Measurements from ENCODE around the gene CRK. TPM values are rescaled to one million over a fixed set of nuclear protein-coding genes. Genes with fewer than 3 reads are reported as not detected.

CRK gene
- 10 to 100 TPM; 36.0 to 49.8 TPM for total RNA-seq

- Histone ChIP-seq H3K27me3 (no peaks in the 10 kb centered on the region), H3K4me1 (peaks cover 3 to 55% of the 10 kb centered on the region in 2 donors), H3K27ac (peak within 1 kb of the TSS; percentile 97 to 99), H3K4me3 (peak within 1 kb of the TSS; percentile 81 to 99), H3K9me3 (no peaks in the 10 kb centered on the region), H3K36me3 (no peaks in the 10 kb centered on the region)
- peak; percentile 96 for DNase-seq (ENCODE audit: low spot score)
- peak in 1 of 2 donors; percentile 47 for TF ChIP-seq CTCF (IDR thresholded peaks at IDR 0.05)
Measured at GRCh38 chr17:1455797-1456599, at the start of gene CRK. Gene CRK, minus strand, starts transcription at chr17:1456232. Its CDS starts 115 bp downstream, at chr17:1456117.

GRCh38 chr17:1505586-1505985, 49.6 kb upstream of the CRK start:
- Histone ChIP-seq H3K27me3 (no peaks in the 10 kb centered on the region), H3K36me3 (peaks cover 30% of the 10 kb centered on the region), H3K9me3 (no peaks in the 10 kb centered on the region), H3K4me3 (no peak overlapping the region), H3K4me1 (peaks cover 0 to 65% of the 10 kb centered on the region in 2 donors), H3K27ac (peak overlapping the region; percentile 81 to 84)
- TF ChIP-seq CTCF (IDR thresholded peaks at IDR 0.05): no peak
- DNase-seq (ENCODE audit: low spot score): no peak

- Histone ChIP-seq H3K27me3 (no peaks in the 10 kb centered on the region), H3K9me3 (no peaks in the 10 kb centered on the region), H3K4me3 (no peak overlapping the region), H3K36me3 (peaks cover 30% of the 10 kb centered on the region), H3K27ac (peak overlapping the region; percentile 81 to 84), H3K4me1 (peaks cover 0 to 61% of the 10 kb centered on the region in 2 donors)
- no peak for TF ChIP-seq CTCF (IDR thresholded peaks at IDR 0.05)
- DNase-seq (ENCODE audit: low spot score): no peak
Measured at GRCh38 chr17:1504866-1505265, 48.8 kb upstream of the CRK start.

- Histone ChIP-seq H3K27ac (no peak overlapping the region), H3K4me3 (no peak overlapping the region), H3K9me3 (no peaks in the 10 kb centered on the region), H3K27me3 (no peaks in the 10 kb centered on the region), H3K36me3 (peaks cover 19% of the 10 kb centered on the region), H3K4me1 (peaks cover 0 to 59% of the 10 kb centered on the region in 2 donors)
- DNase-seq (ENCODE audit: low spot score): no peak
- TF ChIP-seq CTCF (IDR thresholded peaks at IDR 0.05): no peak
Measured at GRCh38 chr17:1503699-1504098, 47.7 kb upstream of the CRK start.

- H3K27ac ChIP-seq: no peak overlapping the region
Measured at GRCh38 chr17:1498869-1499268, 42.8 kb upstream of the CRK start.

More at GRCh38 chr17:1498869-1499268, 42.8 kb upstream of the CRK start:
- H3K27me3 ChIP-seq: no peaks in the 10 kb centered on the region
- H3K4me3 ChIP-seq: no peak overlapping the region
- no peaks in the 10 kb centered on the region for H3K9me3 ChIP-seq
- no peak for DNase-seq (ENCODE audit: low spot score)
- H3K4me1 ChIP-seq: peaks cover 0 to 62% of the 10 kb centered on the region in 2 donors
- TF ChIP-seq CTCF (IDR thresholded peaks at IDR 0.05): no peak
- peaks cover 8% of the 10 kb centered on the region for H3K36me3 ChIP-seq
